Mesenchymal stem cell (in vitro differentiated cells and primary cell): ENCODE results near the gene MLXIP.
"Not testable (repeated sequence)": the region's sequence is repeated elsewhere in the genome, so short reads cannot be mapped to it uniquely, and the experiment has no call there.

Experiments used
- DNase-seq: peaks from one replicate; pipeline ENCODE4 v3.0.0-alpha.2; 2013
- H2AFZ ChIP-seq: one replicate; pipeline ENCODE4 v1.6.1; 2013; ENCODE audit warnings: low read depth, mild to moderate bottlenecking, control low read depth, inconsistent platforms, low read length, moderate library complexity
- H2AK5ac ChIP-seq: 2 replicates; pipeline ENCODE4 v1.6.1; 2013; ENCODE audit warnings: low read length, moderate library complexity, mild to moderate bottlenecking, inconsistent platforms; ENCODE audit not compliant: severe bottlenecking
- H2BK120ac ChIP-seq: one replicate; pipeline ENCODE4 v1.6.1; 2013; ENCODE audit warnings: low read depth, mild to moderate bottlenecking, inconsistent platforms, low read length, moderate library complexity
- H2BK12ac ChIP-seq, 2 experiments: one replicate each; pipeline ENCODE4 v1.6.1; 2013; ENCODE audit warnings: inconsistent platforms in 2 of 2, low read length in 2 of 2, mild to moderate bottlenecking in 2 of 2, moderate library complexity in 2 of 2, control low read depth in 1 of 2
- H2BK15ac ChIP-seq: one replicate; pipeline ENCODE4 v1.6.1; 2013; ENCODE audit warnings: mild to moderate bottlenecking, low read depth, inconsistent platforms; ENCODE audit not compliant: poor library complexity, severe bottlenecking
- H2BK5ac ChIP-seq: 2 replicates; pipeline ENCODE4 v1.6.1; 2013; ENCODE audit warnings: low read depth, mild to moderate bottlenecking, low read length, control low read depth, inconsistent platforms; ENCODE audit not compliant: poor library complexity, severe bottlenecking
- H3K14ac ChIP-seq, 2 experiments: one replicate each; pipeline ENCODE4 v1.6.1; 2013; ENCODE audit warnings: inconsistent platforms in 2 of 2, low read length in 2 of 2, control low read depth in 1 of 2, mild to moderate bottlenecking in 1 of 2, moderate library complexity in 1 of 2
- H3K18ac ChIP-seq, 2 experiments: one replicate each; pipeline ENCODE4 v1.6.1; 2013; ENCODE audit warnings: inconsistent platforms in 2 of 2, low read length in 2 of 2, control low read depth in 1 of 2, low read depth in 1 of 2, mild to moderate bottlenecking in 1 of 2
- H3K23ac ChIP-seq, 2 experiments: one replicate each; pipeline ENCODE4 v1.6.1; 2013; ENCODE audit warnings: inconsistent platforms in 2 of 2, low read length in 2 of 2, mild to moderate bottlenecking in 2 of 2, moderate library complexity in 2 of 2, control low read depth in 1 of 2
- H3K27ac ChIP-seq: 2 replicates; pipeline ENCODE4 v1.5.1; 2013; ENCODE audit warnings: mild to moderate bottlenecking, moderate library complexity, low read length, control low read depth, inconsistent platforms; ENCODE audit not compliant: poor library complexity, severe bottlenecking
- H3K27me3 ChIP-seq, 2 experiments: 2 replicates each; pipeline versions ENCODE4 v1.6.1 to v1.7.0; 2013; ENCODE audit warnings: low read length in 2 of 2, mild to moderate bottlenecking in 2 of 2, moderate library complexity in 2 of 2, control low read depth in 1 of 2, inconsistent platforms in 1 of 2; ENCODE audit not compliant: control insufficient read depth in 1 of 2, insufficient read depth in 1 of 2
- H3K36me3 ChIP-seq, 2 experiments: 2 replicates each; pipeline versions ENCODE4 v1.6.1 to v1.7.0; 2013; ENCODE audit warnings: low read length in 2 of 2, control low read depth in 1 of 2, inconsistent platforms in 1 of 2, low read depth in 1 of 2, mild to moderate bottlenecking in 1 of 2; ENCODE audit not compliant: insufficient read depth in 2 of 2, control insufficient read depth in 1 of 2
- H3K4ac ChIP-seq, 2 experiments: one replicate each; pipeline ENCODE4 v1.6.1; 2013; ENCODE audit warnings: inconsistent platforms in 2 of 2, low read length in 2 of 2, mild to moderate bottlenecking in 2 of 2, moderate library complexity in 2 of 2, control low read depth in 1 of 2, low read depth in 1 of 2
- H3K4me1 ChIP-seq: 2 replicates; pipeline ENCODE4 v1.6.1; 2013; ENCODE audit warnings: low read depth, low read length, control low read depth; ENCODE audit not compliant: control insufficient read depth, insufficient read depth
- H3K4me2 ChIP-seq: 2 replicates; pipeline ENCODE4 v1.6.1; 2013; ENCODE audit warnings: low read length, mild to moderate bottlenecking, inconsistent platforms; ENCODE audit not compliant: poor library complexity, severe bottlenecking
- H3K4me3 ChIP-seq, 2 experiments: 2 replicates each; pipeline versions ENCODE4 v1.5.1 to v1.7.0; 2013; ENCODE audit warnings: low read length in 2 of 2, mild to moderate bottlenecking in 2 of 2, control low read depth in 1 of 2, low read depth in 1 of 2; ENCODE audit not compliant: insufficient read depth in 1 of 2
- H3K79me1 ChIP-seq: replicated peaks from 2 replicates; pipeline ENCODE4 v1.6.1; 2013; ENCODE audit warnings: mild to moderate bottlenecking, control low read depth, low read length, inconsistent platforms; ENCODE audit not compliant: poor library complexity, severe bottlenecking
- H3K9ac ChIP-seq: 2 replicates; pipeline ENCODE4 v1.7.0; 2013; ENCODE audit warnings: mild to moderate bottlenecking, low read length, moderate library complexity
- H3K9me3 ChIP-seq: 2 replicates; pipeline ENCODE4 v1.7.0; 2013; ENCODE audit warnings: mild to moderate bottlenecking, low read length; ENCODE audit not compliant: control insufficient read depth
- H4K8ac ChIP-seq: one replicate; pipeline ENCODE4 v1.6.1; 2013; ENCODE audit warnings: inconsistent platforms, mild to moderate bottlenecking, low read length, moderate library complexity
- H4K91ac ChIP-seq: one replicate; pipeline ENCODE4 v1.6.1; 2013; ENCODE audit warnings: mild to moderate bottlenecking, low read length, inconsistent platforms
- WGBS: methylation state at CpG from one replicate; pipeline ENCODE4 v1.1.7; 2013; ENCODE audit warnings: mixed read lengths; 5-methylcytosine and 5-hydroxymethylcytosine counted together

Gene MLXIP

DNA sequence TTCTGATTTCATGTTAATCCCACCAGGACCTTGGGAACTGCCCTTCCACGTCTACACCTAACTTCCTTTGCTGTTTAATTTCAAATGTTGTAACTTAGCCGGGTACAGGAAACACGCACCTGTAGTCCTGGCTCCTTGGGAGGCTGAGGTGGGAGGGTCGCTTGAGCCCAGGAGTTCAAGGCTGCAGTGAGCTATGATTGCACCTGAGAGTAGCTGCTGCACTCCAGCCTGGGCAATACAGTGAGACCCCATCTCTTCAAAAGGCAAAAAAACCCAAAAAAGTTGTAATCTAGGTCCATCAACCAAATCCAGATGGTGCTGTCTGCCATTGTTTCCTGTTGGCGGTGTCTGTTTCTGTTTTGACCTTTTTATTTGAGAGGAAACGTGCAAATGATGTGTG is 42.4 kb upstream of the MLXIP start:
- Histone ChIP-seq H3K4me1 (peaks cover 15% of the 10 kb centered on the region), H3K14ac (no peak overlapping the region)

DNA sequence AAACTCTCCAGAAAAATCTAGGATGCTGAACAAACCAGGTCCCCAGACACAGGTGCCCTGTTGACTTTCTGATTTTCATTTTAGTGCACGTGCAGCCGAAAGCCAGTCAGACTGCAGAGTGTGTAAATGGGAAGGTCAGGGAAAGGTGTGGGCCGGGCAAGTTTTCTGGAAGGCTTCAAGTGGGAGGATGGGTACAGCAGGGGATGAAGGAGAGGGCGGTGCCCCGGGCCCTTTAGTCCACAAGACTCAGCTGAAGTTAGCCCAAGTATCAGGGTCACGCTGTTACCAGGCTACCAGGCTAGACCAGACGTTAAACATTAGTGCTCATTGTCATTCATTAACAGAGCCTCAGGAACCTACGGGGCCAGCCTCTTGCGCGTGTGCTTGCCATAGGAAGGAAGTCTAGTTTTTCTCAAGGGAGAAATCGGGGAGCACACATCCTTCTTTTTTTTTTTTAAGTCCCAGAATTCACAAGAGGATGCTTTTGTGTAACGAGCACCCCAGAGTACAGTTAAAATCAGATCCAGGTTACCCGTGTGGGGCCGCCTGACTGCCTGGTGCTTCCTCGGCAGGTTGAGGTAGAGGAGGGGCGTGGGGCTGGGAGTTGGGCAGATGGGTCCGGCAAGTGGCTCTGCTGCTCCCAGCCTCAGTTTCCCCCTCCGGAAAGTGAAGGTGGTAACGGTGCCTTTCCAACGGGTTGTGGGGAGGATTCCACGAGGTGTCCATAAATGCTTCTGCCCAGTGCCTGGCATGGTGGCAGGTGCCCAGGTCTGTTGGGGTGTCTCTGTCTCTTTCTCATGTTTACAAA is 37.8 kb upstream of the MLXIP start:
- Histone ChIP-seq H3K4me2 (peak overlapping the region; percentile 56), H3K79me1 (peaks cover 19% of the 10 kb centered on the region), H3K14ac (no peak overlapping the region), H2BK15ac (peak overlapping the region; percentile 21), H2AK5ac (peak overlapping the region; percentile 96), H2BK12ac (no peak overlapping the region), H2AFZ (no peak overlapping the region), H3K4me1 (peaks cover 17% of the 10 kb centered on the region), H3K4ac (no peak overlapping the region), H3K18ac (no peak overlapping the region), H3K27ac (peak overlapping the region; percentile 71), H3K9ac (no peak overlapping the region), H3K27me3 (no peaks in the 10 kb centered on the region), H2BK5ac (peak overlapping the region; percentile 71), H4K91ac (no peak overlapping the region), H2BK120ac (no peak overlapping the region), H3K36me3 (peaks cover 8 to 40% of the 10 kb centered on the region in 2 experiments), H4K8ac (no peak overlapping the region), H3K9me3 (no peaks in the 10 kb centered on the region), H3K23ac (no peak overlapping the region), H3K4me3 (no peak overlapping the region)
- WGBS, result 95% methylated on average over 21 of the region's 21 CpGs
- DNase-seq, result no peak

More for the DNA sequence above, 42.4 kb upstream of the MLXIP start:
- Histone ChIP-seq H3K9ac (no peak overlapping the region), H3K18ac (no peak overlapping the region), H2BK12ac (no peak overlapping the region), H2AFZ (no peak overlapping the region), H2AK5ac (no peak overlapping the region), H3K27me3 (no peaks in the 10 kb centered on the region), H2BK120ac (no peak overlapping the region), H3K36me3 (peaks cover 0 to 31% of the 10 kb centered on the region in 2 experiments), H3K4ac (no peak overlapping the region), H2BK15ac (no peak overlapping the region), H3K4me3 (no peak overlapping the region), H3K4me2 (no peak overlapping the region), H3K23ac (no peak overlapping the region), H4K8ac (no peak overlapping the region), H2BK5ac (no peak overlapping the region), H4K91ac (no peak overlapping the region), H3K27ac (no peak overlapping the region), H3K79me1 (peaks cover 39% of the 10 kb centered on the region), H3K9me3 (no peaks in the 10 kb centered on the region)
- DNase-seq, result no peak
- WGBS, result 100% methylated on average over 6 of the region's 6 CpGs

GRCh38 chr12:122041458-122041857 is 37.1 kb upstream of the MLXIP start:
- H3K27me3 ChIP-seq, H3K4ac ChIP-seq, H3K18ac ChIP-seq, H3K9ac ChIP-seq, H3K4me3 ChIP-seq, H2BK12ac ChIP-seq, H2BK120ac ChIP-seq, H3K23ac ChIP-seq, H3K14ac ChIP-seq, H4K91ac ChIP-seq, H4K8ac ChIP-seq, H2AFZ ChIP-seq, H2BK15ac ChIP-seq, H3K9me3 ChIP-seq, DNase-seq, H3K4me2 ChIP-seq: not testable (repeated sequence)
- peak overlapping the region; percentile 71 for H2BK5ac ChIP-seq
- peaks cover 8 to 40% of the 10 kb centered on the region in 2 experiments for H3K36me3 ChIP-seq
- peak overlapping the region; percentile 71 for H3K27ac ChIP-seq
- 94% methylated on average over 3 of the region's 3 CpGs for WGBS
- peaks cover 20% of the 10 kb centered on the region for H3K4me1 ChIP-seq
- H2AK5ac ChIP-seq, result peak overlapping the region; percentile 96
- peaks cover 16% of the 10 kb centered on the region for H3K79me1 ChIP-seq

DNA sequence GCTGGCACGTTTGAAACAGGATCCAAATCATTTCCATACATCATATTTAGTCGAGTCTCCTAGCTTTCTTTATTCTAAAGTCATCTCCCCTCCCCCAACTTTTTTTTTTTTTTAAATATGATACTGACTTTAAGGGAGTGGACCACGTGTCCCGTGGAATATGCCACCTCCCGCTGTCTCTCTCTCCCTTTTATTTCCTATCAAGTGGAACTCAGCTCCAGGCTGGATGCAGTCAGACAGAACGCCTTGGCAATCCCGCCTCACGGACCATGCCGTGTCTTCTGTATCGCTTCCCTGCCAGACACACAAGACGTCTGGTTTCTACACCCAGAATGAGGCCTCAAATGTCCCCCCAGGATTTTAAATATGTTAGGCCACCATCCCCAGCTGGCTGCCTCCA is 35.6 kb upstream of the MLXIP start:
- no peak for DNase-seq
- H3K27ac ChIP-seq, result no peak overlapping the region
- no peaks in the 10 kb centered on the region for H3K9me3 ChIP-seq
- no peak overlapping the region for H2BK120ac ChIP-seq
- H3K4me2 ChIP-seq, result no peak overlapping the region
- H2BK5ac ChIP-seq, result no peak overlapping the region
- no peak overlapping the region for H2BK12ac ChIP-seq
- no peak overlapping the region for H3K4ac ChIP-seq
- peaks cover 20% of the 10 kb centered on the region for H3K4me1 ChIP-seq
- no peak overlapping the region for H3K4me3 ChIP-seq
- WGBS, result over 99% methylated on average over 10 of the region's 11 CpGs
- no peak overlapping the region for H2AFZ ChIP-seq
- no peak overlapping the region for H4K8ac ChIP-seq
- H4K91ac ChIP-seq, result no peak overlapping the region
- H3K36me3 ChIP-seq, result peaks cover 8 to 42% of the 10 kb centered on the region in 2 experiments
- no peak overlapping the region for H3K23ac ChIP-seq
- no peak overlapping the region for H3K9ac ChIP-seq
- H3K14ac ChIP-seq, result no peak overlapping the region
- H3K27me3 ChIP-seq, result no peaks in the 10 kb centered on the region
- no peak overlapping the region for H2AK5ac ChIP-seq
- peaks cover 12% of the 10 kb centered on the region for H3K79me1 ChIP-seq
- H2BK15ac ChIP-seq, result no peak overlapping the region
- no peak overlapping the region for H3K18ac ChIP-seq
